Suprapubic skin (tissue), 4 donors: ENCODE measurements around the gene SLC38A3. TPM values are rescaled to one million over a fixed set of nuclear protein-coding genes. Genes with fewer than 3 reads are reported as not detected.

Experiments
- DNase-seq, 2 donors: peaks; one replicate each; pipeline ENCODE4 v3.0.0-alpha.2; 2019; ENCODE audit warnings: low spot score in 2 of 2
- H3K27ac ChIP-seq: fragments of 200-600 bp; sonication (generic); one replicate; pipeline ENCODE4 v1.5.1; 2019
- H3K27me3 ChIP-seq: fragments of 200-600 bp; sonication (generic); one replicate; pipeline ENCODE4 v1.5.1; 2019
- H3K36me3 ChIP-seq: fragments of 200-600 bp; sonication (generic); one replicate; pipeline ENCODE4 v1.5.1; 2019
- H3K4me1 ChIP-seq: fragments of 200-600 bp; sonication (generic); one replicate; pipeline ENCODE4 v1.5.1; 2019
- H3K4me3 ChIP-seq: fragments of 200-600 bp; sonication (generic); one replicate; pipeline ENCODE4 v1.5.1; 2019; ENCODE audit warnings: mild to moderate bottlenecking
- H3K9me3 ChIP-seq: fragments of 200-600 bp; sonication (generic); one replicate; pipeline ENCODE4 v1.5.1; 2019
- CTCF ChIP-seq, 2 donors: fragments of 200-600 bp in 1 of 2; fragments of 450-650 bp in 1 of 2; sonication (generic) in 1 of 2; IDR thresholded peaks; one replicate each; pipeline ENCODE4 v1.5.1; 2016 to 2019; ENCODE audit warnings: antibody characterized with exemption in 2 of 2, mild to moderate bottlenecking in 1 of 2, moderate library complexity in 1 of 2
- EP300 ChIP-seq: sonication (generic); formaldehyde crosslinking; IDR thresholded peaks from one replicate; pipeline ENCODE4 v1.6.1; 2017; ENCODE audit warnings: antibody characterized with exemption
- POLR2A ChIP-seq, 2 donors: fragments of 450-650 bp; IDR thresholded peaks; one replicate each; pipeline ENCODE4 v1.6.1; 2017; ENCODE audit warnings: antibody characterized with exemption in 2 of 2, mild to moderate bottlenecking in 2 of 2, moderate library complexity in 2 of 2
- POLR2AphosphoS5 ChIP-seq, 3 donors: sonication (generic); formaldehyde crosslinking; IDR thresholded peaks; one replicate each; pipeline ENCODE4 v1.6.1; 2017; ENCODE audit warnings: antibody characterized with exemption in 3 of 3
- WGBS: methylation state at CpG from one replicate; pipeline ENCODE4 v1.1.5; 2018; 5-methylcytosine and 5-hydroxymethylcytosine counted together
- total RNA-seq, 4 donors: library from RNA; depleted of rRNA; stranded (reverse); fragments of >200 nt; gene quantifications; one replicate each; pipeline ENCODE4 v1.1.0, GENCODE V29; 2016

Gene SLC38A3
- total RNA-seq, 4 donors from 2014 or later: 0.25 to 2.2 (median 1.00) TPM

- no peak for DNase-seq
These were observed 34.6 kb downstream of the SLC38A3 start for GRCh38 chr3:50239649-50240048.

GRCh38 chr3:50241163-50241562, 36.1 kb downstream of the SLC38A3 start:
- peak overlapping the region; percentile 79 for H3K27ac ChIP-seq
- TF ChIP-seq POLR2A (IDR thresholded peaks at IDR 0.05) (no peak), POLR2AphosphoS5 (IDR thresholded peaks at IDR 0.05) (no peak), CTCF (IDR thresholded peaks at IDR 0.05) (no peak), EP300 (no peak)
- DNase-seq: no peak
- H3K9me3 ChIP-seq: no peaks in the 10 kb centered on the region
- H3K4me1 ChIP-seq: peaks cover 98% of the 10 kb centered on the region
- peaks cover 9% of the 10 kb centered on the region for H3K36me3 ChIP-seq
- H3K4me3 ChIP-seq: no peak overlapping the region
- no peaks in the 10 kb centered on the region for H3K27me3 ChIP-seq
- 30% methylated on average over 3 of the region's 4 CpGs for WGBS

More at GRCh38 chr3:50239649-50240048, 34.6 kb downstream of the SLC38A3 start:
- Histone ChIP-seq H3K27ac (peak overlapping the region; percentile 85), H3K4me3 (peak overlapping the region; percentile 76), H3K9me3 (no peaks in the 10 kb centered on the region), H3K27me3 (no peaks in the 10 kb centered on the region), H3K4me1 (peaks cover 92% of the 10 kb centered on the region), H3K36me3 (peaks cover 9% of the 10 kb centered on the region)
- TF ChIP-seq CTCF (IDR thresholded peaks at IDR 0.05) (no peak), POLR2AphosphoS5 (IDR thresholded peaks at IDR 0.05) (no peak)
- WGBS: 100% methylated on average over 1 of the region's 4 CpGs

GRCh38 chr3:50241713-50242380, 36.8 kb downstream of the SLC38A3 start:
- TF ChIP-seq EP300 (no peak), POLR2AphosphoS5 (IDR thresholded peaks at IDR 0.05) (no peak)
- peak overlapping the region; percentile 79 for H3K27ac ChIP-seq
- 70% methylated on average over 3 of the region's 7 CpGs for WGBS
- H3K9me3 ChIP-seq: no peaks in the 10 kb centered on the region
- no peaks in the 10 kb centered on the region for H3K27me3 ChIP-seq
- peaks cover 9% of the 10 kb centered on the region for H3K36me3 ChIP-seq
- no peak for DNase-seq
- peaks cover 99% of the 10 kb centered on the region for H3K4me1 ChIP-seq
- no peak overlapping the region for H3K4me3 ChIP-seq

GRCh38 chr3:50242381-50242770, 37.3 kb downstream of the SLC38A3 start:
- no peak overlapping the region for H3K4me3 ChIP-seq
- TF ChIP-seq EP300: no peak
- TF ChIP-seq POLR2A (IDR thresholded peaks at IDR 0.05): no peak
- no peak for TF ChIP-seq POLR2AphosphoS5 (IDR thresholded peaks at IDR 0.05)
- no peak for TF ChIP-seq CTCF (IDR thresholded peaks at IDR 0.05)
- peaks cover 99% of the 10 kb centered on the region for H3K4me1 ChIP-seq
- H3K27ac ChIP-seq: peak overlapping the region; percentile 79
- no peak for DNase-seq
- no peaks in the 10 kb centered on the region for H3K9me3 ChIP-seq
- H3K36me3 ChIP-seq: peaks cover 9% of the 10 kb centered on the region
- H3K27me3 ChIP-seq: no peaks in the 10 kb centered on the region
- WGBS: 28% methylated on average over 3 of the region's 3 CpGs

- no peak for TF ChIP-seq CTCF (IDR thresholded peaks at IDR 0.05)
- no peak for TF ChIP-seq EP300
- TF ChIP-seq POLR2A (IDR thresholded peaks at IDR 0.05): no peak
- TF ChIP-seq POLR2AphosphoS5 (IDR thresholded peaks at IDR 0.05): peak in 1 of 3 donors; percentile 8
- H3K27me3 ChIP-seq: no peaks in the 10 kb centered on the region
- H3K4me1 ChIP-seq: peaks cover 99% of the 10 kb centered on the region
- H3K36me3 ChIP-seq: peaks cover 9% of the 10 kb centered on the region
- 33% methylated on average over 12 of the region's 14 CpGs for WGBS
- H3K27ac ChIP-seq: peak overlapping the region; percentile 79
- no peaks in the 10 kb centered on the region for H3K9me3 ChIP-seq
- DNase-seq: no peak
- peak overlapping the region; percentile 19 for H3K4me3 ChIP-seq
These were observed 37.9 kb downstream of the SLC38A3 start for GRCh38 chr3:50242851-50243542.
